HG02678 (cell line): ENCODE measurements around the gene CDK15.

ENCODE experiments used
- ATAC-seq: cut with Tn5 transposase; IDR thresholded peaks from one replicate; pipeline ENCODE4 v1.9.1; 2021; ENCODE audit warnings: mild to moderate bottlenecking, moderate library complexity; ENCODE audit not compliant: unreplicated experiment

The CDK15 gene

DNA sequence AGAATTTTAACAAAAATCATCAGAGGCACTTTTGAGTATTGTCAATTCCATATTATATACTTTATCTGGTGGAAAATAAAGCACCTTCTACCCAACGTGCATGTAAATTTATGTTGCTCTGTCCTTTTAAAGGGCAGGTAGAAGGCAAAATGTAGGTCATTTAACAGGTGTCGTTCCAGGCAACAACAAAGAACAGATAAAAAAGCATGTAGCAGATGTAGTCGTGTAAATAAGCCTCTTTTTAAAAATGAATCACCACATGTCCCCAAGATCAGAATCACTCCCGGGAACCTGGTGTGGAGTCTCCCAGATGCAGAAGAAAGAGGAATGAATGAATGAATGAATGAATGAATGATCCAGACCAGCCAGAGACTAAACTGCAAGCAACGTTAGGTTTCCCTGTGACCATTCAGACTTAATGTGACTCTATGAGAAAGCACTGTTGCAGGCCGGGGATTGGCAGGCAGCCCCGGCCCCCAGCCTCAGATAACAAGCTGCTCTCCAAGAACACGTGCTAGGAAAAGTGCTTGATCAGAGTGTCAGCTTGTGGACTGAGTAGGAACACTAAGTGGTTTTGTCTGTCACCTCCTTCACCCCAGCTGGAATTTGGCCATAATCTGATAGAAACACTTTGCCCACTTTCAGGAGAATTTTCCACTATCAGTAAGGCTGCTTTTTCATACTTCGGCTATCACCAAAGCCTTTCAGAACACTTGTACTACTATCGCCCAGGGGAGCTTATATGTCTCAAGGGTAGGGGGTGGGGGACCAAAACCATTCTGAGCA is 100.6 kb downstream of the CDK15 start:
- no peak for ATAC-seq

DNA sequence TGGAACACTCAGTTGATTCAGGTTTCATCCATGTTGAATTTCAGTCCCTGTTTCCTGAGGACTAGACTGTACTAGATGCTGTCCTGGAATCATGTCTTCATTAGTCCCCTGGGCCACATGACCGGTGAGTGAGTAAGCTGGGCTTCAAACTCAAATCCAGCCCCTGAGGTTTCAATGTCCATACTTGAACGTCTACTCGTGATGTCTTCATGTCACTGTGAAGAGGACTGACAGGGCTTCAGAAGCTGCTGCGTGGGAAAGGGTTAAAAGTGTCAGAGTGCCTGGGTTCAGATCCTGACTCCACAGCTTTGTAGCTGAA is 101.2 kb downstream of the CDK15 start:
- no peak for ATAC-seq

DNA sequence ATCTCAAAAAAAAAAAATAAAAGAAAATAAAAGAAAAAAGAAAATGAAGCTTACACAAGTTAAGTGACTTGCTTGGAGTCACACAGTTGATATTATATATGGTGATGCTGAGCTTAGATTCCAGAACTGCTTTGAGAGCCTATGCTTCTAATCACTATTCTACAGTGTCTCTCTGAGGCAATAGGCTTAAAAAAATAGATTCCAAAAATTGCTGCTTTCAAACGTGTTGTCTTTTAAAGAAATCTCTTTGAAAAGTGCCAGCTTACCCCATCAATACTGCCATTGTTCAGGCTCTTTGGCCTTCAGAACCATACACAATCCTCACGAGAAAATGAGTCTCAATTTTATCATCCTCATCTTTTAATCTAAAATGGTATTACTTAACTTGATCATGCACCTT is 102.6 kb downstream of the CDK15 start:
- ATAC-seq: no peak

DNA sequence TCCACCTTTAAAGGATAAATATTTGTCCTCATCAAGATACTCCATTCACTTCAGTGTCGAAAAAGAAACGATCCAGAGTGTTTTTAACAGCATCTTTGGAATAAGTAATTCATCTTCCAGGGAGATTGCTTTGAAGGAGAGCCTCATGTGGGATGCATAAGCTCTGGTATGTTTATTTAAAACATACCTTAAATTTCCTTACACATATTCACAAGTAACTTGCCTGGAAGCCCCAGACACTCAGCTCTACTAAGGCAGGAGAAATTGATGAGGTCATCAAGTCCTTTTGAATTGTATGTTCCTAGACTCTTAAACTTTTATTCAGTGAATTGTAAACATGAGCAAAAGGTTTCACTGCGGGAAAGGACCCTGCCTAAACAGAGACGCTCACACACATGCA is 103.0 kb downstream of the CDK15 start:
- ATAC-seq: no peak

DNA sequence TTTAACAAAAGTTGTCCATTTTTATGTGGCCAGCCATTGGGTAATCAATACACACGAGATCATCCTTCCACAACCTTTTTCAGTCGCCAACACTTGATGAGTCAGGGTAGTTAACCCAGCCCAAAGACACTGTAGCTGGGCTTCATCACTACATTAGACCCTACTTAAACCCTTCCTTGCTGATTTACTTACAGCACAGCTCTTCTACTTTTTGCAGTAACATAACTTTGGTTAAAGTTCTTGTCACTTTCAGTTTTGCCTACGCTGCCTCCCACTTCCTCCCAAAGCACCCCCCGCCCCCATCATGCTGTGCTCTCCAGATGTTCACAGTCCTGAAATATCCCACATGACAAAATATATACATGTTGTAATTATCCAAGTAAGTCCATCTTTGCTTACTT is 103.6 kb downstream of the CDK15 start:
- peak; percentile 82 for ATAC-seq

DNA sequence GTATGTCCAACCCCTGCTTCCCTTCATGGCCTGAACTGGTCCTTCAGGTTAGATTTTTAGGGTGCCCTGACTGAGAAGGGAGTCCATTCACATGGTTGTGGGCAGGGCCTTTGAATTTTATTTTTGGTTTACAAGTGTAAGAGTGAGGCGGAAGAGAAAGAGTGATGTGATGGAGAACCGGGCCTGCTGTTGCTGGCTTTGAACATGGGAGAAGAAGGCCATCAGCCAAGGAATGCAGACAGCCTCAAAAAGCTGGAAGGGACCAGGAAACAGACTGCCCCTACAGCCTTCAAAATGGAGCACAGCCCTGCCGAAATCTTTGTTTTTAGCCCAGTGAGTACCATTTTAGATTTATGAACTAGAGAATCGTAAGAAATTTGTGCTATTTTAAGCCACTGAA is 105.0 kb downstream of the CDK15 start:
- no peak for ATAC-seq

DNA sequence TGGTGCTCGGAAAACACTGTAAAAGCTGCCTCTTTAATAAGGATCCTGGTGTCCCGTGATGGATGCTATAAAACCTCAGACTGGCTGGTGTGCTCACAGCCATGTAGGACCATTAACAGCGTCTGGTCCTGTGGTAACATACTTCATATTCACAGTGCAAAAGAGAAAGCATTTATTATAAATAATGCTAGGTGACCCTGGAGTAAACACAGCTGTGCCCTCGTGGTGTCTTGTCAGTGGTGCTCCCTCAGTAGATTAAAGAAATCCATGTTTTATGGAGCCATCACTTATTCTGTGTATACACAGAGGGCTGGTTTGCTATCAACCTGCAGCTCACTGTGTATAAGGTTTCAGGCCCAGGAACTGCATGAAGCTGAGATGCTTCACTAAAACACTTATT is 106.9 kb downstream of the CDK15 start:
- no peak for ATAC-seq

DNA sequence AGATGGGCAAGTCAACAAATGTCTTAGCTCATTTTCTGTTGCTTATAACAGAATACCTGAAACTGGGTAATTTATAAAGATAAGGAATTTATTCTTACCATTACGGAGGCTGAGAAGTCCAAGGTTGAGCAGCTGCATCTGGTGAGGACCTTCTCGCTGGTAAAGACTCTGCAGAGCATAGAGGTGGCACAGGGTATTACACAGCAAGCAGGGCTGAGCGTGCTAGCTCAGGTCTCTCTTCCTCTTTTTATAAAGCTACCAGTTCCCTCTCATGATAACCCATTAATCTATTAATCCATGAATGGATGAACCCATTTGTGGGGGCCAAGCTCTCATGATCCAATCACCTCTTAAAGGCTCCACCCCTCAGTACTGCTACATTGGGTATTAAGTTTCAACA is 109.1 kb downstream of the CDK15 start:
- peak; percentile 76 for ATAC-seq

DNA sequence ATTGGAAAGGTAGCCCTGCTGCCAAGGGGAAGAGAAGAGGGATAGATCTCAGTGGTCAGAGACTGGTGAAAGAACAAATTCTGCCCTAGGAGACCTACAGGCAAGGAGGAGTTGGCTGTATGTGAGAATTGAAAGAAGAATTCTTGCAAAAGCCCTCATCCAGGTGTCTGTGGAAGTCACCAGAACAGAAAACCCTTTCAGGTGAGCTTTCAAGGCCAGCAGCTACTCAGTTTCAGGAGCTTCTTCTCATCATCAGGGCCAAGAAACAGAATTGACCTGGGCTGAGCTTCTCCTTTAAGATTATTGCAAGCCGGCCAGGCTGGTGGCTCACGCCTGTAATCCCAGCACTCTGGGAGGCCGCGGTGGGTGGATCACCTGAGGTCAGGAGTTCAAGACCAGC is 110.2 kb downstream of the CDK15 start:
- no peak for ATAC-seq

DNA sequence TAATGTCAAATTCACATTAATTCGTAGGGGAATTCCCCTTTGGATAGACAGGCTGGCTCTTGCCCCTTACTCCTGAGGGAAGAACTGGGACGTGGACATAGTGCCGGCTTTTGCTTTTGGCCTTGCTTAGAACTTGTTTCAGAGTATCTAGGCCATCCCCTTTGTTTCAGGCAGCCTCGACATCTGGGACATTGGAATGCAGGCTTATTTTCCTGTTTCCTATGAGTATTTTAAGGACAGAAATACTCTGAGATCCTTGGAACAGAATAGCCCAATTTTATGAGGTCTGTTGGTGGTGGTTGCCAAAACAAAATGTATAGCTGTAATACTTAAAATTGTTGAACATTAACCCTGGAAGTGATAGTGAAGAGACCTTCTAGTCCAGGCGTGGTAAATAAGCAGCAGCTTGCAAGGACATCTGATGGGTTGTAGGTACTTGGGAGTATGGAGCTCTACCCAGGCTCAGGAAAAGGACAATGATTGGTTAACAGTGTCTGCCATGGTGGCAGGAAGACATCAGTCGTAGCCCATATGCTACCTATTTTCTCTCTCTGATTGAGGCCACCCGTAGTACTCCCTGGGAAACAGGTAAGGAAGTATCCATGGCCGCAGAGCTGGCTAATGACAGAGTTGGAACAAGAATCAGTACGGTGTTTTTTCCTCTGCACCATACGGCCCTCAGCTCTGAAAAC is 112.4 kb downstream of the CDK15 start:
- no peak for ATAC-seq

DNA sequence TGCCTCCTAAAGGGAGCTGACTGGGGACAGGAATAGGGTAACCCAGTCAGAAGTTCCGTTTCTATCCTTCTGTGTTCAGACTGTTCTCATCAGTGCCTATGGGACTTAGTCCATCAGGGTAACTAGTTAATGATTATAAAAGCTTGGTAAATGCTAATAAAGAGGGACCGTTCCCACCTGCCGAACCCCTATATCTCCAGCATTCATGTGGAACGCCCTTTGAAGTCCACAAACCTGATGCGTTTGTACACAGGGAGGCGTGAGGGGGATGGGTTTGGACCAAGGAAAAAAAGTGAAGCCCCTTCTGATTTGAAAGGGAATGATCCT is 112.9 kb downstream of the CDK15 start:
- no peak for ATAC-seq

DNA sequence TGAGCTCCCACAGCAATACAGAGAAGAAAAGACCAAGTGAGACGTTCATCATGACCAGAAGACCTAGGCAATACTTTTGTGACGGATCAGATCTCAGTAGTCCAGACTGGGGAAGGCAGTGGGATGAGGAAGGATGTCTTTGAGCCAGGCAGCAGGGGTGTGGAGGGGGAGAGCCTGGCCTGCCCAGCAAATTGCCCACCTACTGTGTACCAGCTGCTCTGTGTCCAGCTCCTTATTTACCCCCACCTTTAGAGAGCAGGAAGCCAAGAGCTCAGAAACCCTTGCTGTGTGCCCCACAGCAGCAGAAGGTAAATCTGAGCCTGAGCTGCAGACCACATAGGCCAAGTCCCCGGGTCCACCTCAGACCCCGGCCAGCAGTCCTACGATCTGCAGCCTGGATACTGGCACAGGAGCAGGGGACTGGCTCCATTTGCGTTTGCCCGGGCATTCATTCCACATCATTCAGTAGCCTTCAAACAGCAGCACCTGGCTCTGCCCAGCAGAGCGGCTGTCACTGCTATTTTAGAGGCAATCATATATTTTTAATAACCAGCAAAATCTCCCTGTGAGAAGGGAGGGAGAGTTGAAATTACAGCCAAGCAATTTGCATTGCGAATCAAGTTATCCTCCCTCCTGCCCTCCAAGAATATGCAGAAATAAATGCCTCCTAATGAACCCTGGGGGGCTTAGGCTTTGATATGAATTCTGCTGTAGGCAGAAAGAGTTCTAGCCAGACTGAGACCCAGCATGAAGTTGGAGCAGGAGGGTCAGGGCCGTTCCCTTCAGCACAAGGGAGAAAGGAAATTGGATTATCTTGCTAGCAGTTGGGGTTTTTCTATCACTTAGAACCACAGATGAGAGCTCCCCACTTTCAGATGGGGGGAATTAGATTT is 117.3 kb downstream of the CDK15 start:
- no peak for ATAC-seq

DNA sequence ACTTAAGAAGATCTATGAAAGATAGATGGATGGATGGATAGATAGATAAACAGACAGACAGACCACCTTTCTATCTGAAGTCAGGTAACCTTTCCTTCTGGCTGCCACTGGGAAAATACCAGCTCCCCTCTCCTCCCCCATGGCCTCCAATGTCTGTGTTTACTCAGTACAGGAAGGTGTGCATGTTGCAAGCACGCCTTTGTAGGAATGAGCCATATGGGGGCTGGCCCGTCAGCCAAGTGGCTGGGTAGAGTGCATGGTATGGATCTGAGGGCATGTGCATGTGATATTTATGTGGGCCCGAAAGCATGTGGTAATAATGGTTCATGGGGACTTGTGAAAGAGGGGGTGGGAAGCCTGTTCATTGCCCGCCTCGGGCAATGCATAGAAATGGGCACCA is 118.1 kb downstream of the CDK15 start:
- ATAC-seq: no peak

DNA sequence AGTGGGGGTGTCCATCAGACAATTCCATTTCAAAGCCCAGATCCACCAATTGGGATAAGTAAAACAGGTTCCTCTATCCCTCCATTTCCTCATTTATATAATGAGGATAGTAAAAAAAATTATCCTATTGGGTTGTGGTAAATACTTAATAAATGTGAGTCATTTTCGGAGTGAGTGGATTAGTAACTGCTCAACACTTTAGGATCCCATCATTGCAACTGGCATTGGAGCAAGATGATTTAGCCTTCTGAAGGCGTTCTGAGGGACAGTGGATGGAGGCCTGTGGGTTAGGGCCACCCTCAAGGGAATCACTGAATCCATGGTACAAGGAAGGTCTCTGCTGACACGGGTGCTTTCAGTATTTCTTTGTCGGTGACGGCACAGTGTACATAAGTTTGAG is 118.7 kb downstream of the CDK15 start:
- no peak for ATAC-seq

DNA sequence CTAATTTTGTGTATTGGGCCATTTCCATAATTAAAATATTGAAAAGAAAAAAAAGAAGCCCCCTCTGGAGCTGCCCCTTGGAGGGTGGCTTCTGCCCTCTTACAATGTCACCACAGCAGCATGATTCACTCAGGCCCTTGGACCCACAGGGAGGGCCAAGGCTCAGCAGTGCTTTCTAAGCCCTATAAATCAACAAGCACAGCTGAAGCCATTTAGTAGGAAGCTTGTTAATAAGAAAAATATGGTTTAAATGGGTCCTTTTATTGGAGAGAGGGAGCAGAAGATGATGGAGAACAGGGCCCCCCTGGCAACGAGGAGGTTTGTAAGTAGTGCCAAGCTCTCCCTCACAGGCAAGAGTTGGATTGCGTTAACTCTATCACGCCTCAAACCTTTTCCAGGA is 119.7 kb downstream of the CDK15 start:
- ATAC-seq: no peak

DNA sequence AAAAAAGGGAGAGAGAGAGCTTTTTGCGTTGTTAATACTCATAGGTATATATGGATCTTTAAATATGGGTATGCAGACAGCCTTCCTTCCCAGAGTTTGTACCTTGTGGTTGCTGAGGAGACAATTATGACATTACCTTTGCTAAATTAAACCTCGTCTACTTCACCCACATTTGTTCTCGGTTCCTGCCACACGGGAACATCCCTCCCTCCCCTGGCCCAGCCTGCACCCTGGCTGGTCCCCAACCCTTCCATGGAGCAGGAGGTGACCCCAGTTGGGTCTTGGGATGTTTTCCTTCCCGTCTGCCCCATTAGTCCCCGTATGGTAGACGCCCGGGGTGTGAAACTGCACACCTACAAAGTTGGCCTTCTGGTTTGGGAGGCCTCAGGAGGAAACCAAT is 122.0 kb downstream of the CDK15 start:
- ATAC-seq: no peak

DNA sequence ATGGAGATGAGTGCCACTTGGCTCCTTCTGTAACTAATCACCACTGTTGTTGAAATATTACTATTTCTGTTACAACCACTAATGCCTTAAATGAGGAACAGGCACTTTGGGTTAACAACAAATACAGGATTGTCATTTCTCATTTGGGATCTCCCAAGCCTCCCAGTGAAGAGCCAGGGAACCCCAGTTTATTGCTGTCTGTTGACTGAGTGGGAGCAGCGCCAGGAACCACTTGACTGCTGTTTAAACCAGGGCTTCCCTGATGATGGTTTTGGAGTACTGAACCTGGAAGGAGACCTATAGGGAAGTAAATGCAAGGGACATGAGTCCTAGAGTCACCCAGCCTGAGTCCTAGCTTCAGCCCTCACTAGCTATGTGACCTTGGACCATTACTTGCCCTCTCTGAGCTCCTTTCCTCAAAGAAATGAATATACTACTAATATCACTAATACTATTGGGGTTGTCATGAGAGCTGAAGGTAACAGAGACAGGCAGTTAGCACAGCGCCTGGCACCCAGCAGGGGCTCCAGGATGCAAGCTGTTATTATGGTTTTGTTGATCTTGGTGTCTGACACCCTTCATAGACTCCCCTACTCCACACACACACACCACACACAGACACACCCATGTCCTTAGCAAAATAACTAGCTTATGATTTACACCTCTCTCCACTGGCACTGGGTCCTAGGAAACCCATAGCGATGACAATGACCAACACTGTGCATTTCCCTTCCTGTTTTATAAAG is 123.1 kb downstream of the CDK15 start:
- no peak for ATAC-seq

DNA sequence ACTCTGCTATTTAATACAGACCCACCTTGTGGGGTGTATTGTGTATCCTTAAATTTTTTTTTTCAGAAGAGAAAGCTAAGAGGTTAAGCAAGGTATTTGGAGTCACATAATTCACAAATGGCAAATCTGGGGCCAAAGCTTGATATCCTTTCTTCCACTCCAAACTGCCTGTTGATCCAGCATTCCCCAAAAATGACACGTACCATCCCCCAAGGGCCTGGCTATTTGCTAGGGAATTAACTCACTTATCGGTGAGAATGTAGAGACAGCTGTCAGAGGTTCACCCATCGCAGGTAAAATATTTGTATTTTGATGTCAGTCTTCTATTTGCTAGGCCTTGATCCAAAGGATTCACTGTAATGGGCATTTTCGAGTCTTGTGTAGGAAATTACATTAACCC is 123.7 kb downstream of the CDK15 start:
- ATAC-seq: no peak

DNA sequence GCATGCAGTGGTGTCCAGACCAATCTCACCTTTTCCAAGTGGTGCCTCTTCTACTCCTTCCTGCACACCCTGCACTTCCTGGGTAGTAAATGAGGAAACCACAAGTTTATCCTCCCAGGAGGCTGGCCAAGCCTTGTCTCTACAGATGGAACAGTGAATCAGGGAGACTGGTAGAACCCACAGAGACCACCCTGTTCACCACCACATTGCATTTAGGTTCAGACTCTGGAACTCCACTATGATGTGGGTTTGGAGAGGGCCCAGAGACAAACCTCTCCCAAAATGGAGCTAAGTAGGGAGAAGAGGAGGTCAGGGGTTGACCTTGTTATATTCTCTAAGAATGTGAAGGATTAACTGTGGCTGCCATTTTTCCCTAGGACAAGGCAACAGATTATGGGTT is 124.5 kb downstream of the CDK15 start:
- ATAC-seq: no peak

DNA sequence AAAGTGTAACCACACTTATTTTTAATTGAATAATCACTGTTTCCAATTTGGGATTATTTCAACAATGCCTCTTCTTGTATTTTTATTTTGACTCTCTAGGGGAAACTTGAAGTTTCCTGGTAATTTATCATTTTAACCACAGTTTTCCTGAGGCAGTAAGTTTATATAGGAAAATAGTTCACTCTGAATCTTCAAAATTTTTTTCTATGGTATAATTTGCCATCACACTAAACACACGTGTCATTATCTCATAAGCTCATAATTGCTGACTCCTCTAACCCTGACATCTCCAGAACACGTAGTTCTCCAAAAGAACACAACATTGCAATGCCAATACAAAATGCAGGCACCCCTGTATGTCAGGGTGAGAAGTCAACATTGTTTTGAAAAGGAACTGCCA is 125.1 kb downstream of the CDK15 start:
- no peak for ATAC-seq

DNA sequence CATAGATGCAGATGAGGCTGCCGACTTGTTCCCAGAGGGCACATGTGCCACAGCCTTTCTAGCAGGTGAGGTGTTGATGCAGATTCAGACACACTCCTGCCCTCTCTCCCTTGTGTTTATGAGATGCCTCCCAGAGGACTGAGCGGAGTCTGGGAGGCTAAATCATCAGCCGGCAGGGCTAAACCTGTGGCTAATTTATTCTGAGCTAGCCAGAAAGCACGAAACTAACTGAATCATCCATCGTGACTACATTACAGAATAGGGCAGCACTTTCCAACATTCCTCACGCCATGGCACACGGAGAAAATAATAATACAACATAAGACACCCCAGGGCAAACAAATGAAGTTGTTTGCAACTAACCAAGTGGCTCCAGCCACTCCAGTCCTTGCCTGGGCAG is 125.6 kb downstream of the CDK15 start:
- ATAC-seq: no peak
